Activated naive CD8-positive, alpha-beta T cell treated with anti-CD3 and anti-CD28 coated beads, Interleukin-2, amount 50 U/mL, for 24 hours (primary cell): ENCODE data around the gene KCNA2.

ENCODE experiments used
- ATAC-seq: fragments of 150-1000 bp; cut with Tn5 transposase; one replicate; pipeline ENCODE4 v1.10.0; 2021
- DNase-seq: peaks from one replicate; pipeline ENCODE4 v3.0.0; 2021
- H3K27ac Mint-ChIP-seq: one replicate; pipeline ENCODE4 v1.8.0; 2021; ENCODE audit warnings: mild to moderate bottlenecking, mixed read lengths
- H3K27me3 Mint-ChIP-seq: one replicate; pipeline ENCODE4 v1.8.0; 2021; ENCODE audit warnings: mixed read lengths
- H3K36me3 Mint-ChIP-seq: one replicate; pipeline ENCODE4 v1.8.0; 2021; ENCODE audit warnings: low read depth, mixed read lengths
- H3K4me1 Mint-ChIP-seq: one replicate; pipeline ENCODE4 v1.8.0; 2021; ENCODE audit warnings: mixed read lengths
- H3K4me3 Mint-ChIP-seq: one replicate; pipeline ENCODE4 v1.8.0; 2021; ENCODE audit warnings: mild to moderate bottlenecking, moderate library complexity, mixed read lengths
- H3K9me3 Mint-ChIP-seq: one replicate; pipeline ENCODE4 v1.8.0; 2021; ENCODE audit warnings: mixed read lengths

KCNA2 gene

GRCh38 chr1:110634455-110635311, 28.5 kb upstream of the KCNA2 start:
- Mint-ChIP-seq H3K27ac (peak overlapping the region; percentile 80), H3K4me3 (peak overlapping the region; percentile 55), H3K4me1 (peaks cover 23% of the 10 kb centered on the region), H3K9me3 (no peaks in the 10 kb centered on the region), H3K27me3 (no peaks in the 10 kb centered on the region), H3K36me3 (no peaks in the 10 kb centered on the region)
- peak; percentile 76 for ATAC-seq
- DNase-seq: peak; percentile 76

- Mint-ChIP-seq H3K4me1 (peaks cover 17% of the 10 kb centered on the region), H3K36me3 (no peaks in the 10 kb centered on the region), H3K27ac (peak overlapping the region; percentile 80), H3K4me3 (no peak overlapping the region), H3K27me3 (no peaks in the 10 kb centered on the region), H3K9me3 (no peaks in the 10 kb centered on the region)
- DNase-seq (no peak), ATAC-seq (no peak)
Observed at GRCh38 chr1:110634086-110634454, 27.9 kb upstream of the KCNA2 start.

GRCh38 chr1:110633646-110634030, 27.5 kb upstream of the KCNA2 start:
- no peaks in the 10 kb centered on the region for H3K9me3 Mint-ChIP-seq
- peaks cover 13% of the 10 kb centered on the region for H3K4me1 Mint-ChIP-seq
- DNase-seq: no peak
- no peaks in the 10 kb centered on the region for H3K36me3 Mint-ChIP-seq
- no peak for ATAC-seq
- no peak overlapping the region for H3K4me3 Mint-ChIP-seq
- no peaks in the 10 kb centered on the region for H3K27me3 Mint-ChIP-seq
- H3K27ac Mint-ChIP-seq: no peak overlapping the region

- no peak for ATAC-seq
- Mint-ChIP-seq H3K4me3 (no peak overlapping the region), H3K27me3 (no peaks in the 10 kb centered on the region), H3K36me3 (no peaks in the 10 kb centered on the region), H3K27ac (no peak overlapping the region), H3K4me1 (peaks cover 5% of the 10 kb centered on the region), H3K9me3 (no peaks in the 10 kb centered on the region)
- no peak for DNase-seq
Observed at GRCh38 chr1:110631836-110632620, 25.9 kb upstream of the KCNA2 start.

GRCh38 chr1:110630839-110631663, 24.9 kb upstream of the KCNA2 start:
- no peaks in the 10 kb centered on the region for H3K36me3 Mint-ChIP-seq
- peak; percentile 69 for ATAC-seq
- H3K4me1 Mint-ChIP-seq: peaks cover 10% of the 10 kb centered on the region
- peak; percentile 87 for DNase-seq
- H3K4me3 Mint-ChIP-seq: no peak overlapping the region
- no peaks in the 10 kb centered on the region for H3K27me3 Mint-ChIP-seq
- H3K27ac Mint-ChIP-seq: no peak overlapping the region
- no peaks in the 10 kb centered on the region for H3K9me3 Mint-ChIP-seq

- Mint-ChIP-seq H3K4me3 (no peak overlapping the region), H3K9me3 (no peaks in the 10 kb centered on the region), H3K4me1 (peaks cover 10% of the 10 kb centered on the region), H3K36me3 (no peaks in the 10 kb centered on the region), H3K27me3 (no peaks in the 10 kb centered on the region), H3K27ac (no peak overlapping the region)
- DNase-seq (no peak), ATAC-seq (no peak)
Observed at GRCh38 chr1:110628323-110629105, 22.4 kb upstream of the KCNA2 start.

GRCh38 chr1:110627764-110628163, 21.6 kb upstream of the KCNA2 start:
- DNase-seq (no peak), ATAC-seq (no peak)
- no peak overlapping the region for H3K27ac Mint-ChIP-seq

GRCh38 chr1:110626889-110627288, 20.7 kb upstream of the KCNA2 start:
- DNase-seq (no peak), ATAC-seq (no peak)
- H3K4me3 Mint-ChIP-seq: no peak overlapping the region
- H3K36me3 Mint-ChIP-seq: no peaks in the 10 kb centered on the region
- no peak overlapping the region for H3K27ac Mint-ChIP-seq
- H3K9me3 Mint-ChIP-seq: no peaks in the 10 kb centered on the region
- H3K27me3 Mint-ChIP-seq: no peaks in the 10 kb centered on the region
- H3K4me1 Mint-ChIP-seq: peaks cover 10% of the 10 kb centered on the region

More at GRCh38 chr1:110627764-110628163, 21.6 kb upstream of the KCNA2 start:
- no peaks in the 10 kb centered on the region for H3K9me3 Mint-ChIP-seq
- H3K4me1 Mint-ChIP-seq: peaks cover 10% of the 10 kb centered on the region
- H3K36me3 Mint-ChIP-seq: no peaks in the 10 kb centered on the region
- no peak overlapping the region for H3K4me3 Mint-ChIP-seq
- no peaks in the 10 kb centered on the region for H3K27me3 Mint-ChIP-seq

GRCh38 chr1:110620686-110621085, 14.5 kb upstream of the KCNA2 start:
- H3K4me3 Mint-ChIP-seq: peak overlapping the region; percentile 13
- H3K27me3 Mint-ChIP-seq: no peaks in the 10 kb centered on the region
- H3K9me3 Mint-ChIP-seq: peaks cover 5% of the 10 kb centered on the region
- H3K36me3 Mint-ChIP-seq: no peaks in the 10 kb centered on the region
- no peak for DNase-seq
- ATAC-seq: no peak
- H3K27ac Mint-ChIP-seq: no peak overlapping the region
- peaks cover 22% of the 10 kb centered on the region for H3K4me1 Mint-ChIP-seq

- no peak for ATAC-seq
- no peaks in the 10 kb centered on the region for H3K27me3 Mint-ChIP-seq
- peaks cover 5% of the 10 kb centered on the region for H3K9me3 Mint-ChIP-seq
- H3K27ac Mint-ChIP-seq: no peak overlapping the region
- peaks cover 22% of the 10 kb centered on the region for H3K4me1 Mint-ChIP-seq
- DNase-seq: no peak
- H3K36me3 Mint-ChIP-seq: no peaks in the 10 kb centered on the region
- H3K4me3 Mint-ChIP-seq: peak overlapping the region; percentile 75
Observed at GRCh38 chr1:110620250-110620615, 14.1 kb upstream of the KCNA2 start.

- Mint-ChIP-seq H3K9me3 (peaks cover 5% of the 10 kb centered on the region), H3K27me3 (no peaks in the 10 kb centered on the region), H3K4me1 (peaks cover 22% of the 10 kb centered on the region), H3K4me3 (peak overlapping the region; percentile 75), H3K36me3 (no peaks in the 10 kb centered on the region), H3K27ac (peak overlapping the region; percentile 67)
- ATAC-seq (peak; percentile 88), DNase-seq (peak; percentile 90)
Observed at GRCh38 chr1:110619412-110620249, 13.5 kb upstream of the KCNA2 start.

- no peaks in the 10 kb centered on the region for H3K36me3 Mint-ChIP-seq
- peaks cover 22% of the 10 kb centered on the region for H3K4me1 Mint-ChIP-seq
Observed at GRCh38 chr1:110618668-110619067, 12.5 kb upstream of the KCNA2 start.

GRCh38 chr1:110617589-110617988, 11.4 kb upstream of the KCNA2 start:
- no peaks in the 10 kb centered on the region for H3K27me3 Mint-ChIP-seq
- H3K4me1 Mint-ChIP-seq: peaks cover 22% of the 10 kb centered on the region
- no peak overlapping the region for H3K4me3 Mint-ChIP-seq
- H3K36me3 Mint-ChIP-seq: no peaks in the 10 kb centered on the region
- DNase-seq (no peak), ATAC-seq (no peak)
- H3K27ac Mint-ChIP-seq: no peak overlapping the region
- H3K9me3 Mint-ChIP-seq: peaks cover 5% of the 10 kb centered on the region

More at GRCh38 chr1:110618668-110619067, 12.5 kb upstream of the KCNA2 start:
- DNase-seq (no peak), ATAC-seq (no peak)
- Mint-ChIP-seq H3K9me3 (peaks cover 5% of the 10 kb centered on the region), H3K4me3 (no peak overlapping the region), H3K27ac (no peak overlapping the region), H3K27me3 (no peaks in the 10 kb centered on the region)
